Heart left ventricle (tissue), 13 donors: ENCODE results near the gene STAT3.

Source experiments
- POLR2A ChIP-seq, 2 donors: fragments of 450-650 bp; IDR thresholded peaks; one replicate each; pipeline ENCODE4 v1.6.1; 2017; ENCODE audit warnings: antibody characterized with exemption in 2 of 2, mild to moderate bottlenecking in 2 of 2, moderate library complexity in 2 of 2
- TF ChIP-seq, protein P1 (sequence below), 12 donors: fragments of 200-600 bp; sonication (generic) in 4 of 12; IDR thresholded peaks; one replicate each; pipeline versions ENCODE4 v1.5.0 to v1.8.0; 2018 to 2022; ENCODE audit warnings: antibody characterized with exemption in 12 of 12, mild to moderate bottlenecking in 5 of 12
- donor health status: ischemic (EF 13 %, LVEDD 7.1; RV severe dilation, severe dysfunction).
- donor health status: DM: no; HTN: yes; CAD: no.
- donor health status: DM: no; HTN: no; CAD: no.
- donor health status: ischemic (EF 25% LVEDD 6.9; RV normal size, moderate dysfunction).
- donor health status: ischemic (EF 25% LVEDD 5.7; RV mildly dilated, moderate dysfunction).
- donor health status: ischemic (EF 35%, LVEDD 5.7; RV mildly dilated, moderate dysfunction).
- donor health status: nonischemic (EF 11% LVEDD 7.7; RV severe dilation, severe dysfunction).
- donor health status: DM: yes; HTN: yes; CAD: no.
- donor health status: PGD.
- donor health status: ischemic (EF 29% LVEDD 5.4; RV normal size, mild dysfunction).
- donor health status: nonischemic (EF 23%, LVEDD 6.1; RV moderate dilation, normal function).

DNA sequence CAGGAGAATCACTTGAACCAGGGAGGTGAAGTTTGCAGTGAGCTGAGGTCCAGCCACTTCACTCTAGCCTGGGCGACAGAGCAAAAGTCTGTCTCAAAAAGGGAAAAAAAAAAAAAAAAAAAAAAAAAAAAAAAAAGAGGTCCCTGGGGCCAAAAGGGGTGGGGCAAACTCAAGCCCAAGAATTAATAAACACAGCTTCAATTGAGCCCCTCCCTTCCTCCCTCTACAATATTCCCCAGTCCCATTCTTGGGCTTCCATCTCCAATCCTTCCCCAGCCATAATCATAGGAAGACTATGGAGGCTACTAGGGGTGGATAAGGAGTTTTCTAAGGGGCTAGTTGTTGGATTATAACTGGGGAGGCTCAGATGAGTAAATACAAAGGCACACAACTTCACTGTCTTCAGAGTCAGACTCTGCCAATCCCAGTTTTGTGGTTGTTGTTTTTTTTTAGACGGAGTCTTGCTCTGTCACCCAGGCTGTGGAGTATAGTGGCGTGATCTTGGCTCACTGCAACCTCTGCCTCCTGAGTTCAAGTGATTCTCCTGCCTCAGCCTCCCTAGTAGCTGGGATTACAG is 25.3 kb upstream of the STAT3 start:
- TF ChIP-seq, protein P1, sequence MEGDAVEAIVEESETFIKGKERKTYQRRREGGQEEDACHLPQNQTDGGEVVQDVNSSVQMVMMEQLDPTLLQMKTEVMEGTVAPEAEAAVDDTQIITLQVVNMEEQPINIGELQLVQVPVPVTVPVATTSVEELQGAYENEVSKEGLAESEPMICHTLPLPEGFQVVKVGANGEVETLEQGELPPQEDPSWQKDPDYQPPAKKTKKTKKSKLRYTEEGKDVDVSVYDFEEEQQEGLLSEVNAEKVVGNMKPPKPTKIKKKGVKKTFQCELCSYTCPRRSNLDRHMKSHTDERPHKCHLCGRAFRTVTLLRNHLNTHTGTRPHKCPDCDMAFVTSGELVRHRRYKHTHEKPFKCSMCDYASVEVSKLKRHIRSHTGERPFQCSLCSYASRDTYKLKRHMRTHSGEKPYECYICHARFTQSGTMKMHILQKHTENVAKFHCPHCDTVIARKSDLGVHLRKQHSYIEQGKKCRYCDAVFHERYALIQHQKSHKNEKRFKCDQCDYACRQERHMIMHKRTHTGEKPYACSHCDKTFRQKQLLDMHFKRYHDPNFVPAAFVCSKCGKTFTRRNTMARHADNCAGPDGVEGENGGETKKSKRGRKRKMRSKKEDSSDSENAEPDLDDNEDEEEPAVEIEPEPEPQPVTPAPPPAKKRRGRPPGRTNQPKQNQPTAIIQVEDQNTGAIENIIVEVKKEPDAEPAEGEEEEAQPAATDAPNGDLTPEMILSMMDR (IDR thresholded peaks at IDR 0.05) = no peak
- TF ChIP-seq POLR2A (IDR thresholded peaks at IDR 0.05) = no peak
